COLO829 (cell line): ENCODE data around the gene SCIMP.
A peak's percentile ranks its signal among the peaks of the same experiment; 100 is the strongest.
"Not testable (repeated sequence)": the region's sequence is repeated elsewhere in the genome, so short reads cannot be mapped to it uniquely, and the experiment has no call there.

Source experiments
- DNase-seq: peaks from one replicate; pipeline ENCODE4 v3.0.0; 2012; ENCODE audit warnings: low spot score

Gene SCIMP

DNA sequence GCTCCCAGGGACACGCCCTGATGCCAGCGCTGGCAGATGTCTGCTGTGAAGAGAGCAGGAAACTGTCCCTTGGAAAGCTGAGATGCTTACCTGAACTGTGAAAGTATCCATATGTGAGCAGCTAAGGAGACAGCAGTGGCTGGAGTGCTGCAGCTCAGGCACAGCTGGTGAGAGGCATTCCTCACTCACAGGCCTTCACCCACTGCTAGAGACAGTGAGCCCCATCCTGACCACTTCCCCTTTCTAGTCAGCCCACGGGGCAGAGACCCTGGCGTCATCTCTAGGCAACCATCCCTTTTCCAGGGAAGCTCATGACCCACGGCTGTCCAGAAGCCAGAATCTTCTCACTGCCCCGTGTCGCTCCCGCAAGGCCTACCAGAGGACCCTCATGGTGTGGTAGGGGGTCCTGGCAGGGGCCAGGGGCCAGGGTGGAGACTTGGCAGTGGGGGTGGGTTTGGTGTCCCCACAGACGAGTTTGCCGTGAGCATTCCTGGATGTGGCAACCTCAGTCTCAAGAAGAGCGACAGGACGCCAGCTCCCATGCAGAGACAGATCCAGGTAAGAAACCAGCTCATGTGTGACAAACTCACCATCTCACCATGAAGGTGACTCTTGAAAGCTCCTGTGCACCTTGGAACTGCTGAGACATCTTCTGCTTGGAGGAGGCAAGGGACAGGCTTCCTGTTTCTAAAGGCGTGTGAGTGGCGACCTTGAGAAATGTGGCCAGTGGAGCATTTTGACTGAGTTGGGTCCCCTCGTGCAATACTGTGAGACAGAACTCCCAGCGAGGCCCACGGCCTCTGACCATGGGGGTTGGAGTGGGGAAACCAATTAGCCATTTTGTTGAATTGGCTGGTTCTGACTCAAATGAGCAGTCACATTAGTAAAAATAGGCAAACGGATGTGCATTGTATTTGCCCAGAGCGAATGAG, at the start of gene SCIMP:
TSS of gene SCIMP (minus strand) at position 216 of the 932 bp plus-strand sequence. CDS start at position 111, 105 bp downstream.
- DNase-seq, result no peak

DNA sequence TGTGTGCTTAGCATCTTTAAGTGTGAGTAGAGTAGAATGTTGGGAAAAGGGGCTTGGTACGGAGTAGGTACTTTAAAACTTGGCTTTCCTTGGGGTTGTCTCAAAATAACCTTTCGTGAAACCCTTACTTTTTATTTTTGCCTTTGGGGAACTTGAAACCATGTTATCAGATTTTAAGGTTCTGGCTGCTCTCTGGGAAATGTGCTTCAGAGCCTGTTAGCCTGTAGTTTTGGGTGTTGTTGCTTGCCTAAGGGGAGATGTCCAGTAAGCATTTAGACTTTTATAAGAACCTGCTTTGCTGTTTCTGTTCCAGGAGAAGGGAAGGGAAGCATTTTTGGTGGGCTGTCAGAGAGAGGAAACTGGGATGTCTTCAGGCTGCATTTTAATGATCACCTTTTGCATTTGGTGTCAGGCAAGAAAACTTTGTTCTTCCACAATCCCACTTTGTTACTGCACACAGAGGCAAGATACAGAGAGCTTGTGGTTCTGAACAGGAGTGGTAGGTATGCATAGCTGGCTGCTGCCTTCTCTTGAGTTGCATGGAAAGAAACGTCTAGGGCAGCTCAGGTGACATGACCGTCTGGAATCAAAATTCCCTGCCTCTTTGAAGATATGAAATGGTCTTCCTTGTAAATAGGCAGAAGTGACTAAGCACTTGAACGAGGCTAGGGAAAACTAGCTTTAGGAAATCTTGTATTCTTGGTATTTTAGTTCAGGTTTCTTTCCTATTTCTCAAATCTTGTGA, 49.1 kb upstream of the SCIMP start:
- DNase-seq, result no peak

DNA sequence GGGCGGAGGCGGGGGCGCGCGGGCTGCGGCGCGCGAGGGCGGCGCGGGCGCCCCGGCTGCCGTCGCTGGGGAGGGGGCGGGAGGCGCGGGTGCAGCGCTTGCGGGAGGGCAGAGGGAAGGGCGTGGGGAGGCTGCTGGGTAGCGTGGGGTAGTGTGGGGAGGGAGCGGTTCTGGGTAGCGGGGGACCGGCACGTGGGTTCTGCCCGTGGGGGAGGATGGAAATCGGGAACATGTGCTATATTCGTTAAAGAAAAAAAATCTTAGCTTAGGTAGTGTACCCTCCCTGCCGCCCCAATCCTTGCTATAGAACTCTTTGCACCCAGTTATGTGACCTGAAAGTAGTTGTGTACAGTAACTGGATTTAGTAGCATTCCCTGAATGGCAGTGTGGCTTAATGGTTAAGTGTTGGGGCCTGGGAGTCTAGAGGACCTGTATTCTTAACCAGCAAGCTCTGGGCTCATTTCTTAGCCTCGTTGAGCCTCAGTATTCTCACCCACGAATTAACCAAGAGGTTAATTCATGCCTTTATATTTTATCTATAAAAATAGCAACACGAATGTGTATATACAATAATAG, 48.1 kb upstream of the SCIMP start:
- DNase-seq, result no peak

DNA sequence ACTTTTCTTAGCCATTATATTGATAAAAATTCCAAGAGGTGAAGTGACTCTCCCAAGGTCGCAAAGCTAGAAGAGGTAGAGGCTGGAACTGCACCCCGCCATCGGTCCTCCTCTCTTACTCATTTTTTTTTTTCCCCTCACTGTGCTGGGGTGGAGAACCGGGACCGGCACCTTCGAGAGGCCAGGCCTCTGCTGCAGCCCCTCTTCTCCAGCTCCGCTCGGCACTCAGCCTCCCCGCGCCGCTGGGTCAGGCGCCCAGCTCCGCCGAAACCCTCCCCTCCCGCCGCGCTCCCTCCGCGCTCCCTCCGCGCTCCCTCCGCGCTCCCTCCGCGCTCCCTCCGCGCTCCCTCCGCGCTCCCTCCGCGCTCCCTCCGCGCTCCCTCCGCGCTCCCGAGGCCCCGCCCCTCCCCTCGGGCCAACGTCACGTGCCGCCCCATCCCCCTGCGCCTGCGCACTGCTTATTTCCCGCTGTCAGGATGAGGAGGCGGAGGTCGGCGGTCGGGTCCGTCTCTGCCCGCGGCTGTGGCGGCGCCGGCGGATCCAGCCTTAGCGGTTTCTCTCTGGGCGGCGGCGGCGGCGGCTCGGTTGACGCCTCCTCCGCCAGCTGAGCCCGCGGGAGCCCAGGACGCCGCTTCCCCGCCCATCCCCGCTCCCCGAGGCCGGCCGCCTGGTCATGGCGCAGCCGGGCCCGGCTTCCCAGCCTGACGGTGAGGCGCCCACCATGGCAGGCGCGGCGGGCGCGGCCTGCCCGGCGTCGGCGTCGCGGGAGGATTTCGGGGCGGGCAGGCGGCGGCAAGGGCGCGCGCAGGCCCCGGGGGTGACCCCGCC, 47.4 kb upstream of the SCIMP start, which contains the start of gene RABEP1:
TSS of gene RABEP1 (plus strand) at position 471 of the 828 bp plus-strand sequence. CDS start at position 674, 203 bp downstream.
- peak; percentile 75 for DNase-seq

DNA sequence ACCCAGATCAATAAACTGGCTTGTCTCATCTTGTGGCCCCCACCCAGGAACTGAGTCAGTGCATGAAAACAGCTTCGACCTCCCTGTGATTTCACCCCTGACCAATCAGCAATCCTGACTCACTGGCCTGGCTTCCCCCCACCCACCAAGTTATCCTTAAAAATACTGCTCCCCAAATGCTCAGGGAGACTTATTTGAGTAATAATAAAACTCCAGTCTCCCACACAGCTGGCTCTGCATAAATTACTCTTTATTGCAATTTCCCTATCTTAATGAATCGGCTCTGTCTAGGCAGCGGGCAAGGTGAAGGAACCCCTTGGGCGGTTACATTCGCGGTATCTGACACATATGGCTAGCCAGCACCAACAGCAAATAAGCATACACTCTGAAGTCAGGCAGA, 37.7 kb upstream of the SCIMP start:
- no peak for DNase-seq

DNA sequence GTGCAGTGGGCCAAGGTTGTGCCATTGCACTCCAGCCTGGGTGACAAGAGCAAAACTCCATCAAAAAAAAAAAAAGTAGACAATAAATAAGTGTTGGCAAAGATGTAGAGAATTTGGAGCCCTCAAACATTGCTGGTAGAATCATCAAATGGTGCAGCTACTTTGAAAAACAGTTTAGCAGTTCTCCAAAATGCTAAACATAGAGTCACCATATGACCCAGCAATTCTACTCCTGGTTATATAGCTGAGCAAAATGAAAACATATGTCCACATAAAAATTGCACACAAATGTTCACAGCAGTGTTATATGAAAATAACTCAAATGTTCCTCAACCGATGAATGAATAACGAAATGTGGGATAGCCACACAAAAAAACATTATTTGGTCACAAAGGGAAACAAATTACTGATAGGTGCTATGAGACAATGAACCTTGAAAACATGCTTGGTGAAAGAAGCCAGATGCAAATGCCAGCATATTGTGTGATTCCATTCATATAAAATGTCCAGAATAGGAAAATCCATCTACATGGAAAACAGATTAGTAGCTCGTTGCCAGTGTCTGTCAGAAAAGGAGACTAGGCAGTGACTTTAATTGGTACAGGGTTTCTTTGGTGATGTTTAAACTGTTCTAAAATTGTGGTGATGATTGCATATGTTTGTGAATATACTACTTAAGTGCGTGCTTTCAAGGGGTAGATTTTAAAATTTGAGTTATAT, 34.7 kb upstream of the SCIMP start:
- no peak for DNase-seq

DNA sequence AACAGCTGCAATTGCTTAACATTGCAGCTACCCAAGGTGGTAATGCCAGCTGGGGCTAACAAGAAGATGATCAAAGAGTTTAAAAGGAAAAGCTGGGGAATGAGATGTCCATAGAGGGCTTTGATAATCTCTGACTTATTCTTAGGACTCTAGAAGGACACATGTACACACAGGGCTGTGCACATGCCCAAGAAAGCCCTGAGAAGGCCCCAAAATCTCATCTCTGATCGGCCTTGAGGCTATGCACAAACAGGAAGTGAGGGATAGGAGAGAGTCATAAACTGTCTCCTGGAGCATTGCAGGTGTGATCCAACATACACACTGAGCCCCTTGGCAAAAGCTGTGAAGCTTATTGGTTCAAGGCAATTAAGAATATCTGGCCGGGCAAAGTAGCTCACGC, 30.2 kb upstream of the SCIMP start:
- no peak for DNase-seq

DNA sequence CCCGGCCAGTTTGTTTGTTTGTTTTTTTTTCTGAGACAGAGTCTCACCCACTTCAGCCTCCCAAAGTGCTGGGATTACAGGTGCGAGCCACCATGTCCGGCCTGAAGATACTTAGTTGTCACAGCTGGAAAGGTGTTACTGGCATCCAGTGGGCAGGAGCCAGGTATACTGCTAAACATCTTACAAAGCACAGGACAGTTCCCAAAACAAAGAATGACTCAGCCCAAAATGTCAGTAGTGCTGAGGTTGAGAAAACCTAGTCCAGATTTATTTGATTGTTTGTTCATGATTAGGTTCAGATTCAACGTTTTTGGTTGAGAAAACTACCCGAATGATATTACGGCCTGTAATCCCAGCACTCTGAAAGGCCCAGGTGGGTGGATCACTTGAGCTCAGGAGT, 28.8 kb upstream of the SCIMP start:
- DNase-seq, result no peak

DNA sequence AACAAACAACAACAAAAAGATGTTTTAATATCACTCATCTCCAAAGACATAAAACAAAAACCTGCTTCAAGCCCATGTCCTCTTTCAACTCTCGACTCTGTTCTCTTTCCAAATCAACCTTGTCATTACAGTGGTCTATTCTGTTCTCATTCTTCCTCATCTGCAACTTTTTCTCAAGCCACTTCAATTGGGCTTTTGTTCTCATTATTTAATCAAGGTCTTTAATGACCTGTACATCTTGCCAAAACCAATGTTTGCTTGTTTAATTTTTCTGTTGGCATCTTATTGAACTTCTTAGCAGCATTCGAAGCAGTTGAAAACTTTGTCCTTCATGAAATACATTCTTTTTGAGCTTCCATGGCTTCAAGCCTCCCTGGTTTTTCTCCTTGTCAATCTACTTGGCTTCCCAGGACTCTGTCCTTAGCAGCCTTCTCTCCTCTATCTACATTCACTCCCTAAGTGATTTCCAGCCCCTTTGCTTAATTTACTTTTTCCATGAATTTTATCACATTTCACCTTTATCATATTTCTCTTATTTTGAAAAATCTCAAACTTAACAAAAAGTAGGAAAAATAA, 27.8 kb upstream of the SCIMP start:
- DNase-seq, result peak; percentile 52

DNA sequence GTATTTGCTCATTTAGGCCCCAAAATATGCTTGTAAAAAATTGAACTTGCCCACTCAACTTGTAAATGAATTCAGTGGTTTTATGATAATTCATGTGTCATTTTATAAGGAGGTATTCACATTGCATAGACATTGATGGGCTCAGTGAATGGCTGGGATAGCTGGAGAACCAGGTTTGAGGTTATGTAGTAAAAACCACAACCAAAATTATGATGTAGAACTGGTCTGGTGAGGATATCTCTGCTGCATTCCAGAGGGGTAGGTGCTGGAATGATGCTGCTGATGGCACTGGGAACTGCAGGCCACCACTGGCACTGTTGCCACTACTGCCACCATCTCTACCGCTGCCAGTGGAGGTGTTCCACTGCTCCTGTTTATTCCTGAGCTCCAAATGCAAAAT, 25.9 kb upstream of the SCIMP start:
- no peak for DNase-seq

DNA sequence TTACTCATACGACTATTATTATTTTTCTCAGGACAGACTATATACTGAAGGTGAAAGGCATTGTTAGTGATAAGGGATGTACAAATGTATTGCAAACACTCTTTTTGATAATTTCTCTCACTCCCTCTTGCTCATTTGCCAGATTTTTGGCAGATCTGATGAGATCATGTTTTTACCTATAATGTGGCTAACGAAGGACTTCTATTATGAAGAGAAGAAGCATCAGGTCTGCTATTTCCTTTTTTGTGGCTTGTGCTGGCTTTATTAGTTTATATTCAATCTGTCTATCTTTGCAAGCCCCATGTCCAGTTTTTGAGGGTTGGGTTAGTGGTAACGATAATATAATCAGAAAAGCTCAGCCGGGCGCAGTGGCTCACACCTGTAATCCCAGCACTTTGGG, 22.5 kb upstream of the SCIMP start:
- DNase-seq, result no peak

DNA sequence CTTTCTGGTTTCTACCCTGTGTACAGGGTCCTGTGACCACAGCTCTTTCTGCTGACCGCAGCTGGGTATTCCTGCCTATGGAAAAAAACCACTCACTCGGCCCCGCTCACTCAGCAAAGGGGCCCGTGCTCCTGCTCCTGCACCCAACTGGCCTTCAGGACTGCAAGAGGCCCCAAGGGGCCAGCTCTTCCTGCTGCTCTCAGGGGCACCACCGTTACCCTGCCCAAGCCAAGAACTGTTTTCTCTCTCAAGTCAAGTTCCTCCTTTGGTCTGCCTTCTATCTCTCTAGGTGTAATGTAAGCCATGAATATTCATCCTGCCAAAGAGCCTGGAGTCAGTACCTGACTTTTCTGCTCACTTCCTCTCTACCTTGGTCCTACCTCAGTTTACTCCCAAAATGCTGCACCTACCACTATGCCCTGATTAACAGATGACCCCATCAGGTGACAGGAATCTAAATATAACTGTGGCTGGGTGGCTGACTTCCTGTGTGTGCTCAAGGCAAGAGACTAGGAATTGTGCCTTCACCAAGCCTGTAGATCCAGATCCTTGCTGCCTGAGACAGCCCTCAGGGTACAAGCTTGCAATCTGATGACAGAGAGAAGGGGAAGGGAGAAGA, 20.4 kb upstream of the SCIMP start:
- no peak for DNase-seq

DNA sequence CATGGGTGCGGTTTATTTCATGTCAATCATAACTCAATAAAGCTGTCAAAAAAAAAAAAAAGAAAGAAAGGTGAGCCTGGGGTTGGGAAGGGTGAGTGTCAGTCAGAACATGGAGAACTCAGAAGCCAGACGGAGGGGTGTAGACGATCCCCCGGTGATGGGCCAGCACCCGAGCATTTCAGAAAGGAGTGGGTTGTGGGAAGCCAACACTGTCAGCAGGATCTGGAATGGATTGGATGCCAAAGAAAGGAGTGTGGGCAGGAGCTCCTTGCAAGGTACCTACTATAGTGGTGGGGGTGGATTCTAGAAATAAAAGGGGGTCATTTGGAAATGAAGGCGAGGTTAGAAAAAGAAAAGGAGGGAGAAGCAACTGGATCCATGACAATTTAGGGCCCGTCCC, 19.8 kb upstream of the SCIMP start:
- DNase-seq, result no peak

DNA sequence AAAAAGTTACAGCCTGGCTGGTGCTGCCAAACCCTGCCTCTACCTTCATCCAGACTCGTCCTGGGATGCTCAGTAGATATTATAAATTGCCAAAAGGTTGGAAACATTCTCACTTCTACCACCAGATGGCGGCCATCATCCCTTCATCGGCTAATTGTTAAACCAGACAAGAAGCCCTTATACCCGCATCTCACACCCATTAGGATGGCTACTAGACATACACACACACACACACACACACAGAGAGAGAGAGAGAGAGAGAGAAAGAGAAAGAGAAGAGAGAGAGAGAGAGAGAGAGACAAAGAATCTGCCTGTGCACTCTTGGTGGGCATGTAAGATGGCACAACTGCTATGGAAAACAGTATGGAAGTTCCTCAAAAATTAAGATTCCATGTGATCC, 15.0 kb upstream of the SCIMP start:
- peak; percentile 73 for DNase-seq

DNA sequence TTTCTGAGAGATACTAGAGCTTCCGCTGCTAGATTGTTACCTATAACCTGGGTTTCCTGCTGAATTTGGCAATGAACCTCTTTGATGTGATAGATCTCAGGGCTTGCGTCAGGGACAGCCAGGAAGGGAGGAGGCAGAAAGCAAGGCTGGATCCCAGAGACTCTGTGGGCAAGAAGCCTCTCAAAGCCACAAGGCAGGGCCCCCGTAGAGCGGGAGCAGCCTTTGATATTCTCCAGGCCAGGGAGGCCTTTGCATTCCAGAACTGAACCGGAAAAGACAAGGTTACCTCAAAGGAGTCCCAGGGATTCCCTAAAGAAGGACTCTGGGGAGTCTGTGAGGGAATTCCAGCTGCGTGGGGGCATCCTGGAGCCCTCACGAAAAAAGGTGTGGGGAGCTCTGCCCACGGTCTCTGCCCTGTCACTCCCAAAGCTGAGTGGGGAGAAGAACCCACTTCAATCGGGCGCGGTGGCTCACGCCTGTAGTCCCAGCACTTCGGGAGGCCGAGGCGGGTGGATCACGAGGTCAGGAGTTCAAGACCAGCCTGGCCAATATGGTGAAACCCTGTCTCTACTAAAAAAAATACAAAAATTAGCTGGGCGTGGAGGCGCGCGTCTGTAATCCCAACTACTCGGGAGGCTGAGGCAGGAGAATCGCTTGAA, 14.3 kb upstream of the SCIMP start:
- DNase-seq, result no peak

DNA sequence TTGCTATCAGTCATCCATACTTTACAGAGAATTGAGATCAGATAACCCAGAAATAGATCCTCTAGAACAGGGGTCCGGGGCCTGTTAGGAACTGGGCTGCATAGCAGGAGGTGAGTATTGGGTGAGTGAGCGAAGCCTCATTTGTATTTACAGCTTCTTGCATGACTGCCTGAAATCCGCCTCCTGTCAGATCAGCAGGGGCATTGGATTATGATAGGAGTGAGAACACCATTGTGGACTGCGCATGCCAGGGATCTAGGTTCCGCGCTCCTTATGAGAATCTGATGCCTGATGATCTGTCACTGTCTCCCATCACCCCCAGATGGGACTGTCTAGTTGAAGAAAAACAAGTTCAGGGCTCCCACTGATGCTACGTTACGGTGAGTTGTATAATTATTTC, 13.0 kb upstream of the SCIMP start:
- DNase-seq, result no peak

DNA sequence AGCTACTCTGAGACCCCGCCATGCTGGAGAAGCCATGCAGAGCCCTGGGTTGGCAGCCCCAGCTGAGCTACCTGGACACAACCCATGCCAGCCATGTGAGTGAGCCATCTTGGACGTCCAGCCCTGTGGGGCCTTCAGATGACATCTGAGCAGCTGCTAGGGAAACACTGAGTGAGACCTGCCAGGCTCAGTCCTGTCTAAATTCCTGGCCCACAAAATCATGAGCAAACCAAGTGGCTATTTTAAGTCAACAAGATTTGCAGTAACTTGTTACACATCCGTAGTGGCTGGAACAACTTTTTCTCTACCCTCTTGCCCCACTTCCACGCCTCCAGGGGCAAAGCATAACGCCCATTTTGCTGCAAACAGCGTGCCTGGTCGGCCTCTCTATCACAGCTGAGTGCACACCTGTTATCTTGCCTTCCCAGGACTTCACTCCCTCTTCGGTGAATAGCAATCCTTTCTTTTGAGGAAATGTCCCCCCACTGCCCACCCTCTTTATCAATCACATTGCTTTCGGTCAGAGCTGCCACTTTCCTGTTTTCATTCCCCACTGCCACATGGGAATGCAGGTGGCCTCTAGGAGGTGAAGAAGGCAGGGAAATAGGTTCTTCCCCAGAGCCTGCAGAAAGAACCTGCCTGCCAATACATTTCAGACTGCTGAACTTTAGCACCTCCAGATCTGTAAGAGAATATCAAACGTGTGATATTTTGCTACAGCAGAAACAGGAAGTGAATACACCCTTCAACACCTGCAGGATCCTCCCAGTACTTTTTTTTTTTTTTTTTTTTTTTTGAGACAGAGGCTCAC, 7.4 kb upstream of the SCIMP start:
- DNase-seq, result no peak

DNA sequence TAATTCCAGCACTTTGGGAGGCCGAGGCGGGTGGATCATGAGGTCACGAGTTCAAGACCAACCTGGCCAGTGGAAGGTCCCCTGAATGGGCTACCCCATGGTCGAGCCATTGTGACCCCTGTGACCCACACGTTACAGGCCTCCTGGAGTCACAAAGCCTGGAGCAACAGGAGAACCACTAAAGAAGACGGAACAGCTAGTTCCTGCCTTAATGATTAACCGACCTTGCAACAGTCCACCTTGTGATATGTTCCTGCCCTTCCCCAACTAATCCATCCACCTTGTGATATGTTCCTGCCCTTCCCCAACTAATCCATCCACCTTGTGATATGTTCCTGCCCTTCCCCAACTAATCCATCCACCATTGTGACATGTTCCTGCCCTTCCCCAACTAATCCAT, 5.1 kb upstream of the SCIMP start:
- DNase-seq, result not testable (repeated sequence)

DNA sequence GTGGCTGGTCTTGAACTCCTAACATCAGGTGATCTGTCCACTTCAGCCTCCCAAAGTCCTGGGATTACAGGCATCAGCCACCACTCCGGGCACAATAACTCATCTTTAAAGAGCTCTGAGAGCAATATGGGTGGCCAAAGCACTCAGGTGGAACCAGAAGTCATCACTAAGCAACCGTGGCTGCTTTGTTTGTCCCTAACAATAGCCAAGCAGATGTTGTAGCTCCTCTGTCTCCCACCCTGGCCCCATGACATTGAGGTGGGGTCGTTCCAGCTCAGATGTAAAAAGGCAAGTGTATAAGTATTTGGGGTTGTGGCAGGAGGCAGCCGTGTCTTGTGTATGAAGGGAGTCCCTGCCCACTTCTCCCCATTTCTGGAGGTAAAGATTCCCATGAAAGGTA, 3.7 kb upstream of the SCIMP start:
- no peak for DNase-seq
